Left lung (tissue), 10 donors: ENCODE results near the gene BHMT2. TPM values are rescaled to one million over a fixed set of nuclear protein-coding genes. Genes with fewer than 3 reads are reported as not detected.

Experiments used
- ATAC-seq: fragments of 200-7000 bp; cut with Tn5 transposase; one replicate; pipeline ENCODE4 v1.9.1; 2020; ENCODE audit warnings: moderate library complexity
- DNase-seq, 4 donors: peaks; one replicate each; pipeline ENCODE4 v3.0.0-alpha.2; 2013 to 2020
- H3K27ac ChIP-seq, 2 donors: fragments of 200-600 bp; sonication (generic) in 1 of 2; one replicate each; pipeline versions ENCODE4 v1.5.0 to v1.8.0; 2020 to 2021
- H3K27me3 ChIP-seq, 2 donors: fragments of 200-600 bp; sonication (generic) in 1 of 2; one replicate each; pipeline versions ENCODE4 v1.5.0 to v1.8.0; 2020 to 2021
- H3K36me3 ChIP-seq, 2 donors: fragments of 200-600 bp; sonication (generic) in 1 of 2; one replicate each; pipeline versions ENCODE4 v1.5.0 to v1.8.0; 2020 to 2021
- H3K4me1 ChIP-seq, 2 donors: fragments of 200-600 bp; one replicate each; pipeline ENCODE4 v1.8.0; 2021
- H3K4me3 ChIP-seq, 2 donors: fragments of 200-600 bp; sonication (generic) in 1 of 2; one replicate each; pipeline versions ENCODE4 v1.5.0 to v1.8.0; 2020 to 2021; ENCODE audit warnings: mild to moderate bottlenecking in 1 of 2
- H3K9me3 ChIP-seq, 2 donors: fragments of 200-600 bp; sonication (generic) in 1 of 2; one replicate each; pipeline versions ENCODE4 v1.5.0 to v1.8.0; 2020 to 2021
- intact Hi-C, 2 donors: fragments of 100-400 bp; cut with DNase I; formaldehyde crosslinking; loops; one replicate each; pipeline versions ENCODE4 v1.11.2 to v1.14.2; 2022
- polyA plus RNA-seq, 6 donors: library from polyadenylated mRNA; unstranded; fragments of 120-200 nt; gene quantifications; one replicate each; pipeline ENCODE4 v1.2.1, GENCODE V29; 2013; ENCODE audit not compliant: insufficient read length in 6 of 6
- total RNA-seq, 2 donors: library from RNA; stranded (reverse); fragmentation: NEBNext Ultra II Directional; extraction: Animal tissue kit (Norgen Biotek cat#: 25700); gene quantifications; one replicate each; pipeline ENCODE4 v1.2.1, GENCODE V29; 2021
- TF ChIP-seq, protein P1 (sequence below), 2 donors: fragments of 200-600 bp; sonication (generic) in 1 of 2; IDR thresholded peaks; one replicate each; pipeline versions ENCODE4 v1.5.0 to v1.8.0; 2021; ENCODE audit warnings: antibody characterized with exemption in 2 of 2
- donor health status: DM: no; HTN: yes; CAD: no.
- donor health status: DM: no; HTN: no; CAD: no.

BHMT2 gene
- total and polyA plus RNA-seq, 8 donors: 1.8 to 4.8 (median 2.0) TPM

DNA sequence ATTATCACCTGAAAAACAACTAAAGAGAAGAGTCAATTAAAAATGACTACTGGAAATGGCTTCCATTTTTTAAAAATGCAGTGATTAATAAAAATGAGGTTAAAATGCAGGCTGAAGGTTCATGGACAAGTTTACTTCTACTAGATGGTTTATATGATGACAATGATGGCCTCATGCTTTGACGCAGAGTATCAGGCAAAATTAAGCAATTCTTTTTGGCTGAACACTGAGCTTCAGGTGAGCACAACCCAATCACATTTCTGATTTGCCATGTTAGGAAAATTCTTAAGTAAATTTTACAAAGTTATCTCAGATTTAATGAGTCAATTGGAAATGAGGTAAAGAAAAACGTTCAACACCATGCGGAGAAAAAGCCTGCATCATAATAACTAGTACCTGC is 22.4 kb upstream of the BHMT2 start:
- peaks cover 0 to 5% of the 10 kb centered on the region in 2 donors for H3K9me3 ChIP-seq
- intact Hi-C loops: no loop called here
- H3K27ac ChIP-seq: no peak overlapping the region
- H3K36me3 ChIP-seq: no peaks in the 10 kb centered on the region
- DNase-seq (no peak), ATAC-seq (no peak)
- H3K4me1 ChIP-seq: no peaks in the 10 kb centered on the region
- H3K27me3 ChIP-seq: no peaks in the 10 kb centered on the region
- no peak overlapping the region for H3K4me3 ChIP-seq
- TF ChIP-seq, protein P1, sequence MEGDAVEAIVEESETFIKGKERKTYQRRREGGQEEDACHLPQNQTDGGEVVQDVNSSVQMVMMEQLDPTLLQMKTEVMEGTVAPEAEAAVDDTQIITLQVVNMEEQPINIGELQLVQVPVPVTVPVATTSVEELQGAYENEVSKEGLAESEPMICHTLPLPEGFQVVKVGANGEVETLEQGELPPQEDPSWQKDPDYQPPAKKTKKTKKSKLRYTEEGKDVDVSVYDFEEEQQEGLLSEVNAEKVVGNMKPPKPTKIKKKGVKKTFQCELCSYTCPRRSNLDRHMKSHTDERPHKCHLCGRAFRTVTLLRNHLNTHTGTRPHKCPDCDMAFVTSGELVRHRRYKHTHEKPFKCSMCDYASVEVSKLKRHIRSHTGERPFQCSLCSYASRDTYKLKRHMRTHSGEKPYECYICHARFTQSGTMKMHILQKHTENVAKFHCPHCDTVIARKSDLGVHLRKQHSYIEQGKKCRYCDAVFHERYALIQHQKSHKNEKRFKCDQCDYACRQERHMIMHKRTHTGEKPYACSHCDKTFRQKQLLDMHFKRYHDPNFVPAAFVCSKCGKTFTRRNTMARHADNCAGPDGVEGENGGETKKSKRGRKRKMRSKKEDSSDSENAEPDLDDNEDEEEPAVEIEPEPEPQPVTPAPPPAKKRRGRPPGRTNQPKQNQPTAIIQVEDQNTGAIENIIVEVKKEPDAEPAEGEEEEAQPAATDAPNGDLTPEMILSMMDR (IDR thresholded peaks at IDR 0.05): no peak

DNA sequence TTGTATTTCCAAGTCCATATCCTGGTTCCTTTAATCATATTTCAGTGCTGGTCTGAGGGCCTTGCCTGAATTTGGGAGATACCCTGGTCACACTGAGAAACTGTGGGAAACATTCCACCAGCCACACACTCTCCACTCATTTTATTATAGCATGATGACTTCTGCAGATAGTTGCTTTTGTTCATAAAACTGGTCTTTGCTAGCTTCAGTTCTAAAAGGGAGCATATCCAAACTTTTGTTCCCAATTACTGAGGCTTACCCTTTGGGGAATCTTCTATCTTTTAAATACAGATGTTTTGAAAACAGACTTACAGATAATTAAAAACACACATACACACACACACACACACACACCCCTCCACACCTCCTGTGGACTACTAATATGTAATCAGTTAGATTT is 21.1 kb upstream of the BHMT2 start:
- Histone ChIP-seq H3K4me1 (no peaks in the 10 kb centered on the region), H3K36me3 (no peaks in the 10 kb centered on the region), H3K9me3 (peaks cover 0 to 11% of the 10 kb centered on the region in 2 donors), H3K27ac (no peak overlapping the region), H3K27me3 (no peaks in the 10 kb centered on the region), H3K4me3 (no peak overlapping the region)
- TF ChIP-seq, protein P1 (IDR thresholded peaks at IDR 0.05): no peak
- ATAC-seq: no peak
- intact Hi-C loops: no loop called here
- DNase-seq: no peak

DNA sequence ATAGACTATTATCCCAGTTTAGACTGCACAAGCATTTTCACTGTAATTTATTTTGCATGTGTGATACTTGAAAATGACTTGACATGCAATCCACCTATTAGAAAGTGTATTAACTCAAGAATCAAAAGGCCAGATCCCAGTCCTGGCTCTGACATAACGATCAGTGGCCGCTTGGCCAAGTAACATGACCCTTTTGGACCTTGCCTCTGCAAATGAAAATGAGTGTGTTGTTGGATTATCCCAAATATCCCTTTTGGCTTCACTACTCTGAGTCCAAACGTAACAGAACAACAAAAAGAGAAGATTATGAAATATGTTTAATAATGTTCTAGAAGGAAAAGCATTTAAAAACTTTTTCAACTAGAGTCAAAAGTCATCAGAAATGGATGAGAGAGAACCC is 19.1 kb upstream of the BHMT2 start:
- H3K9me3 ChIP-seq: peaks cover 0 to 11% of the 10 kb centered on the region in 2 donors
- H3K36me3 ChIP-seq: no peaks in the 10 kb centered on the region
- DNase-seq: no peak
- H3K4me1 ChIP-seq: no peaks in the 10 kb centered on the region
- no peak overlapping the region for H3K4me3 ChIP-seq
- no peaks in the 10 kb centered on the region for H3K27me3 ChIP-seq
- ATAC-seq: no peak
- H3K27ac ChIP-seq: no peak overlapping the region
- intact Hi-C loops: no loop called here
- TF ChIP-seq, protein P1 (IDR thresholded peaks at IDR 0.05): no peak

DNA sequence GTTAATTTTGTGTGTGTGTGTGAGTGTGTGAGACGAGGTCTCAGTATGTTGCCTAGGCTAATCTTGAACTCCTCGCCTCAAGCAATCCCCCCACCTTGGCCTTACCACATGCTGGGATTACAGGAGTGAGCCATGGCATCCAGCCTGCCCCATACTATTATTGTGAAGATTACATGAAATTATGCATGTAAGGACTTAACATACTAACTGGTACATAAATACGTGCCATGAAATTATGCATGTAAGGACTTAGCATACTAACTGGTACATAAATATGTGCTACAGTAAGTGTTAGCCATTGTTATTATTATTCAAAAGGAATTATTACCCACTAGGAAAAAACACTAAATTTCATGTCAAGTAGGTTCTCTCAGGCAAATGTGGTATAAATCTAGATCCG is 16.2 kb upstream of the BHMT2 start:
- no peak overlapping the region for H3K4me3 ChIP-seq

DNA sequence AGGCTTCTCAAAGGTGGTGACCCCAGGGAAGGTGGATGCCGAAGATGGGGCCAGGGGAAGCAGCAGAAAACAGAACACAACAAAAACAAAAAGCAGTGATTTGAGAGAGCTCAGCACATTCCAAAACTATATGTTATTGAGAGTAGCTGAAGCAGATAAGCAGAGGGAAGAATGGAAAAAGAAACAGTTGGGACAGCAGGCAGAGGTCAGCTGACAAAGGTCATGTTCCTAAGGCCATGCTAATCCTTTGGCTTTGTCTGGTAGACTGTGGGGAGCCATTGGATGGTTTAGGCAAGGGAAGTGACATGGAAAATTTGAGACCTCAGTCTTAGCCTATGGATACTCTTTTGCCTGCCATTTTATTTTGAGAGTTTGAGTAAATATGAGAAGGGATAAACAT is 14.6 kb upstream of the BHMT2 start:
- Histone ChIP-seq H3K27ac (no peak overlapping the region), H3K9me3 (peaks cover 0 to 11% of the 10 kb centered on the region in 2 donors), H3K4me1 (no peaks in the 10 kb centered on the region), H3K27me3 (no peaks in the 10 kb centered on the region), H3K4me3 (no peak overlapping the region), H3K36me3 (no peaks in the 10 kb centered on the region)
- intact Hi-C loops: no loop called here
- no peak for ATAC-seq
- DNase-seq: no peak
- TF ChIP-seq, protein P1 (IDR thresholded peaks at IDR 0.05): no peak

More for the DNA sequence above, 16.2 kb upstream of the BHMT2 start:
- no peak for DNase-seq
- Histone ChIP-seq H3K4me1 (no peaks in the 10 kb centered on the region), H3K36me3 (no peaks in the 10 kb centered on the region), H3K27me3 (no peaks in the 10 kb centered on the region), H3K27ac (no peak overlapping the region), H3K9me3 (peaks cover 0 to 11% of the 10 kb centered on the region in 2 donors)
- TF ChIP-seq, protein P1 (IDR thresholded peaks at IDR 0.05): no peak
- ATAC-seq: no peak
- intact Hi-C loops: no loop called here
